HL-60/S4 (cell line): ENCODE measurements around the gene SLC7A5.
"Not testable (repeated sequence)": the region's sequence is repeated elsewhere in the genome, so short reads cannot be mapped to it uniquely, and the experiment has no call there.

ENCODE experiments used
- in situ Hi-C: fragments of 300-500 bp; cut with MboI; formaldehyde crosslinking; loops from 2 replicates; pipeline ENCODE4 v1.14.3; 2022; ENCODE audit warnings: low sequenced_read_pairs

SLC7A5 gene

DNA sequence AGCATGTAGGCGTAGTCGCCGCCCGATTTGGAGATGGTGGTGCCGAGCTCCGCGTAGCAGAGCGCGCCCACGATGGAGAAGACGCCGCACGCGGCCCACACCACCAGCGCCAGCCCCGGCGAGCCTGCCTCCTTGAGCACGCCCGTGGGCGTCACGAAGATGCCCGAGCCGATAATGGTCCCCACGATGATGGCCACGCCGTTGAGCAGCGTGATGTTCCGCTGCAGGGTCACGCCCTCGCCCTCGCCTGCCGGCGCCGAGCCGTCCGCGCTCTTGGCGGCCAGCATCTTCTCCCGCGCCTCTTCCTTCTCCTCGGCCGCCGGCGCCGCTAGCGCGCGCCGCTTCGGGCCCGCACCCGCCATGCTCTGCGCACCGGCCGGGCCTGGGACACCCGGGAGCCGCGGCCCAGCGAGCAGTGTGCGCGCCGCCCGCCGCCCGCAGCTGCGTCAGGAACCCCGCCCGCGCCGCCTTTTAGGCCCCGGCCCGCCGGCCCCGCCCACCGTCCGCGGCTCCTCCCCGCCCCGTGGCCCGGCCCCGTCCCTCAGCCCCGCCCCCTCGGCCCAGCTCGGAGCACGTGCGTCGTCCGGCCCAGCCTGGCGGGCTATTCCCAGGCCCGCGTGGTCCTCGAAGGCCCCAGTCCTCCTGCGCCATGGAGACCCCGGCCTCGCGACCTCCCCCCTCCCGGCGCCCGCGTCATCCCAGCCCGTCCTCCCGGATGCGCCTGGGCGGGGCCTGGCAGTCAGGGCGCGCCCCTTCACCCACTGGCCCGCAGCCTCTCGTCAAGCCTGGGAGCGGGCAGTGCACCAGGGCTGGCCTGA lies at the start of gene SLC7A5:
SLC7A5 (minus strand) TSS at position 447 of the 818 bp plus-strand sequence; CDS start at position 362, 85 bp downstream.
- in situ Hi-C loops, result not testable (repeated sequence)

DNA sequence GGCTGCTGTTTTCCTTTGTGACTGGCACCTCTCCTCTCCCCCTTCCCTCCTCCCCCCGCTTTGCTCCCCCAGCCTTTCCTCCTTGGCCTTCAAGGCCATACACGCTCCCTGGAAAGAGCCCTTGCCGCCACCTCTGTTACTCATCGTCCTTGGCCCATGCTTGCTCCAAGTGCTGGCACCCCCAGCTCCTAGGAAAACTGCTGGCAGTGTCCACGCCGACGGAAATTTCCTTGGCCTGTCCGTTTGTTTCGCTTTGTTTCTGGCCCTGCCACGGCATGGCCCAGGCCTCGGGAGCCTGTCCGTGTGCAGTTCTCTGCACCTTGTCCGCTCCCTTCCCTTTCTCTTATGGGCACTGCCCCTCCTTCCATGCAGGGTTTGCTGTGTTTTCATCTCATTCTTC lies 49.0 kb upstream of the SLC7A5 start:
- in situ Hi-C loops, result no loop called here

DNA sequence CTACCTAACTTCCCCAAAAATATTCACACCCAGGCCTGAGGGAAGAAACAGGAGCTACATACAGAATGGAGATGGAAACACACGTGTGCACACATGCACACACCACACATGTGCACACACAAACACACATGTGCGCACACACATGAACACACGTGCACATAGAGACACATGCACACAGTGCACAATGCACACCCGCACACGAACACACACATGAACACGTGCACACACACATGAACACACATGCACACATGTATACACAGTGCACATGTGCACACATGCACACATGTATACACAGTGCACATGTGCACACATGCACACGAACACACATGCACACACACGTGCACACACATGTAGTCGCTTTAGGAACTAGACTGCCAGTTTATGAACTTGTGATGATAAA lies 48.2 kb upstream of the SLC7A5 start:
- in situ Hi-C loops, result no loop called here

DNA sequence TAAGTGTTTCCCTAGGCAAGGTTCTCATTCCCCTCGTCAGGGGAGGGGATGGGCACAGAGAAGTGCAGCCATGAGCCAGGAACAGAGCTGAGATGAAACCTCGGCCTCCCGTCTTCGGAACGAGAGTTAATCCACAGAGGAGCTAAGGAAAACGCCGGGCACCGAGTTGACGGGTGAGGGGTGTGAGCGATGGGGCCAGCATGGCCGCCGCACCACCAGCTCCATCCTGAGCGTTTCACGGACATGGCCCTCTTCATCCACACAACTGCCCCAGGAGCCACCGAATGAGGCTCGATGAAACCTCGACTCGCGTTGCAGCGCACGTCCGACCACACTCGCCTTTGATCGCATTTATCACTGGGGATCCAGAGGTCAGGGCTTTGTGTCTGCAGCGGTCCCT lies 45.5 kb upstream of the SLC7A5 start:
- in situ Hi-C loops, result no loop called here

DNA sequence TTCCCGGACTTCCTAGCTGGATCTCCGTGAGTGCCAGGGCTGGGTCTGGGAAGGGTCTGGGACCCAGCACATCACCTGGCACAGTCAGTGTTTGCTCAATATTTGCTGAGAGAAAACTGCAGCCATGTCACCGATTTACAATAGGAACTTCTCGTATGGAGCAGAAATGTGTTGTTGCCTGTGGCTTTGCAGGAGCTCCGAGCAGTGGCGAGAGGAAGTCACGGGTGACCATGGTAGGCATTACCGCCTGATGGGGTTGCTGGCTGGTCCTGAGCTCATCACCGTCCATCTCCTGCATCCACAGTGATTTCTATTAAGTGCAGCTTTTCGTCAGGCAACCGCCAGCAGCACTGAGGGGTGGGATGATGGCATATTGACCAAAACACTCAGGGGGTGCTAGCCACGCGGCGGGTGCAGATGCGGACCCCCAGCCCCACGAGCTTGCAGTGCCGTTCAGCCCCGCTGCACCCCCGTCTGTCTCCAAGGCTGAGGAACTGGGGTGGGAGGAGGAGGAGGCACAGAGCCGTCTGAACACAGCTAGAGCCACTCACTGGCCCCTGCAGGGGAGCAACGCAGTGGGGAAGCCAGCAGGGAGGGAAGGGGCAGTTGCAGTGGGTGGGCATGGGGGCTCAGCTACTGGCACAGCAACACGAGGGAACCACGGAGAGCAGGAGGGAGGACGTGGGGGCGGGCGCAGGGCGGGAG lies 44.9 kb upstream of the SLC7A5 start:
- in situ Hi-C loops, result not testable (repeated sequence)

DNA sequence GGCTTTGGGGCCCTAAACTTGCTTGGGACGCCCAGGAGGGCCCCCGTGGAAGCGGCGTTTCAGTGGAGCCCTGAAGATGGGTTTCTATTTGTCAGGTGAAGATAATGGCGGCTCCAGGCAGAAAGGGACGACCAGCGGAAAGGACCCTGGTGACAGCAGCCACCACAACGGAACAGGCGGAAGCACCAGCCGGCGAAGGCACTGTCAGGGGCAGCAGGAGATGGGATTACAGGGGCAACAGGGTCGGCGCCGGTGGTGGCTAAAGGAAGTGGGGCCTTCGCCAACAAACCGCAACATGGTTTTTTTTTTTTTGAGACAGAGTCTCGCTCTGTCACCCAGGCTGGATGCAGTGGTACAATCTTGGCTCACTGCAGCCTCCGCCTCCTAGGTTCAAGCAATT lies 43.4 kb upstream of the SLC7A5 start:
- in situ Hi-C loops, result not testable (repeated sequence)

DNA sequence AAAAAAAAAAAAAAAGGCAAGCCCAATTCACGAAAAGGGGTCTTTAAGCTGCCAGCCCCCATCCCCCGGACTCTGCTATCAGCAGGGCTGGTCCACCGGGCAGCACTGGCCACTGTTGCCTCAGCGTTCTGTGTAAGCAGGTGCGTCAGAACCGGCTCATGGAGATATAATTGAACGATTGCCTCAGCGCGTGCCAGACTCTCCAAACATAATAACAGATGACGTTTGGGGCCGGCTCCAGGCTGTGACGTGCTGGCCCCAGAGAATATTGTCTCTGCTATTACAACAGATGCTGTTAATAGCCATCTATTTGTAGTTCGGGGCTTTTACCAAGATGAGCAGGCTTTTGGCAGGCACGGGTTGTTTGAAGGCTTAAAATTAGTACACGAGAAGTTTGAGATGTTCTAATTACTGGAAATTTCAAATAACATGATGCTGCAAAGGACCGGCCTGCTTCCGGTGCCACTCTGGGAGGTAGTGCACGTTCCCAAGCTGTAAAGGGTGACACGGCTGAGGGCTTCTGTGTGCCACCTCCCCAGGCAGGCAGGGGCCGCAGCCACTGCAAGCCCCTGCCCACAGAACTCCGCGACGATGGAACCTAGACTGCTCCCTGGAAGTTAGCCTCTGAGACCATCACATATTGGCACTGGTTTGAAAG lies 41.9 kb upstream of the SLC7A5 start:
- in situ Hi-C loops, result not testable (repeated sequence)

DNA sequence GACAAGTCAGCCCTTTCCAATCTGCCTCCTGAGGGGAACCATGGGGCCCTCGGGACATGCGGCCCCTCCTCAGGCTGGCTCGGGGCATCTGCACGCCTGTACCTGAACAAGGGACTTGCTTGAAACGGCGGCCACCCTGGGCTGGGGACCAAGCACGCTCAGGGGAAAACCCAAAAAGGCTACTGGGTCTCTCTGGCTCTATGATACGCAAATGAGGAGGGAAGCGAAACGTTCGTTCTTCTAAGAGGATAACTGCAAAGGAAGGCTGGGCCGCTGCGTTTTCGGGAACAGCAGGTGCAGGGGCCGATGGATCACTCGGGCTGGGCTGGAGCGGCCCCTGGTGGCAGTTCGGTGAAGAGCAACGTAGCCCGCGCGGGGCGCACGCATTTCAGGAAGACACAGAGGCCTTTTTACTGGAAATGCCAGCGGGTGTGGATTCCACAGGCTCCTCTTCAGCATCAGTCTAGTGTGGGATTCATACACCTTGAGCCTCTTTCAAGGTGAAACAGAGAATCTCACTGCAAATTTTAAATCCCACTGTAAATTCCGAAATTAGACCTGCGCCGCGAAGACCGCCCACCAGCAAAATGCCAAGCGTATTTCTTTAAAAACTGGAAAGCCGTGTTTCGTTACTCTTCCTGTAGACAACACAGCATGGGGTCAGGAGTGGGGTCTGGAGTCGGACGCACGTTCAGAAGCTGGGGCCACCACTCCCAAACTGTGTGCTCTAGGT lies 40.1 kb upstream of the SLC7A5 start:
- in situ Hi-C loops, result not testable (repeated sequence)

DNA sequence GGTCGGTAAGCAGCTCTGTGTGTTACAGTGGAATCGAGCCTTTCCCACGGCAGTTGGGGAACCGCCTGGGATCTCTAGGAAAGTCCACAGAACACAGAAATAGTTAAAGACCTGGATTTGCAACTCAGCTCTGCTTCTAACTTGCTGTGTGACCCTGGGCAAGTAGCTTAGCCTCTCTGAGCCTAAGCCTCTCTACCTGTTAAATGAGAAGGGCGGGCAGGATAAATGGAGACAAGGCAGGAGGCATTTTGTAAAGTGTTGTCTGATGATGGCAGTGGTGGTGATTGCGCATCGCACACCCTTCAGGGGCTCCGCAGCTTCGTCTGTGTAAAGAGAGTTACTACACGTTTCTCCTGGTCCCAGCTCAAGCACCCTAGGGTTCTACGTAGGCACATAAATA lies 38.8 kb upstream of the SLC7A5 start:
- in situ Hi-C loops, result not testable (repeated sequence)

DNA sequence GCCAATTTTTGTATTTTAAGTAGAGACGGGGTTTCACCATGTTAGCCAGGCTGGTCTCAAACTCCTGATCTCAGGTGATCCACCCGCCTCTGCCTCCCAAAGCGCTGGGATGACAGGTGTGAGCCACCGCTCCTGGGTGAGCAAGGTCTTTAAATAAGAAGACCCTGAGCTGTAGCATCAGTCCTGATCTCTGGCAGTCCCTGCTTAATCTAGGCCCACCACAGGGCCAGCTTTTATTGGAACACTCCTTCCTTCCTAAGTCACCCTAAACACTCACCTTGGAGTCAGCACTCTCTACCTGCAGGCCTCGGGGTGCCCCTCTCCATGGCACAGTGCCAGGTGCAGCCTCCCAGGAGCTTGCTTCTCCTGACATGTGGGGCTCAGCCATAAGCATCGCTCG lies 36.2 kb upstream of the SLC7A5 start:
- in situ Hi-C loops, result not testable (repeated sequence)

DNA sequence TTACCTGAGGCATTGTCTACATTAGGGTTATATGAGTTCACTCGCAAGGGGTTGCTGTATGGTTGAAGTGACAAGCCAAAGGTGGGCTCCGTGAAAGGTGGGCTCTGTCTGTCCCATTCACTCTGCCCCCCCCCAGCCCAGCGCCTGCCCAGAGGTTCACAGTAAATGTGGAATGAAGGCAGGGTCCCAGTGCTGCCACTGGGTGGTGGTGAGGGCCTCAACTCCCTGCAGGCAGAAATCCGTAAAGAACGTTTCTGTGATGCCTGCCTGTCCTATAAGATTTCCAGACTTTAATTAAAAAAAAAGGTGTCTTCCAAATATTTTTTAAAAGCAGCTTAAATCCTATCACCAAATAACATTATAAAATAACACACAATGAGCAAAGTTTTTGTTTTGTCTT lies 35.7 kb upstream of the SLC7A5 start:
- in situ Hi-C loops, result not testable (repeated sequence)

DNA sequence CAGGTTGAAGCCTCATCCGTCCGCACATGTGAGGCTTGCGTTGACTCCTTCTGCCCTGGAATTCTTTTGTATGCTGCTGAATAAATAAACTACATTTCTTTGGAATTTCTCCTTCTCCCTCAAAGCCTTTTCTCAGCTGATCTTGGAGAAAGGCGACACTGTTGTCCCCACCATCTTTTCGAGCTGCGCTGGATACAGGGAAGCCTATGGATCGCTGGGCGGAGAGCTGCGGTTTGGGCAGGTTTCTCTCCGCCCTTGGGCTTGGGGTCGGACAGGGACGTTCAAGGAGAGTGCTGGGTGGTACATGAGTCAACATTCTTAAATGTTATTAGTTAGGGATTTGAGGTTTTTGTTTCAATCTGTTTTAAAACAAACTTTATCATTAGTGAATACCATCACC lies 31.2 kb upstream of the SLC7A5 start:
- in situ Hi-C loops, result not testable (repeated sequence)

DNA sequence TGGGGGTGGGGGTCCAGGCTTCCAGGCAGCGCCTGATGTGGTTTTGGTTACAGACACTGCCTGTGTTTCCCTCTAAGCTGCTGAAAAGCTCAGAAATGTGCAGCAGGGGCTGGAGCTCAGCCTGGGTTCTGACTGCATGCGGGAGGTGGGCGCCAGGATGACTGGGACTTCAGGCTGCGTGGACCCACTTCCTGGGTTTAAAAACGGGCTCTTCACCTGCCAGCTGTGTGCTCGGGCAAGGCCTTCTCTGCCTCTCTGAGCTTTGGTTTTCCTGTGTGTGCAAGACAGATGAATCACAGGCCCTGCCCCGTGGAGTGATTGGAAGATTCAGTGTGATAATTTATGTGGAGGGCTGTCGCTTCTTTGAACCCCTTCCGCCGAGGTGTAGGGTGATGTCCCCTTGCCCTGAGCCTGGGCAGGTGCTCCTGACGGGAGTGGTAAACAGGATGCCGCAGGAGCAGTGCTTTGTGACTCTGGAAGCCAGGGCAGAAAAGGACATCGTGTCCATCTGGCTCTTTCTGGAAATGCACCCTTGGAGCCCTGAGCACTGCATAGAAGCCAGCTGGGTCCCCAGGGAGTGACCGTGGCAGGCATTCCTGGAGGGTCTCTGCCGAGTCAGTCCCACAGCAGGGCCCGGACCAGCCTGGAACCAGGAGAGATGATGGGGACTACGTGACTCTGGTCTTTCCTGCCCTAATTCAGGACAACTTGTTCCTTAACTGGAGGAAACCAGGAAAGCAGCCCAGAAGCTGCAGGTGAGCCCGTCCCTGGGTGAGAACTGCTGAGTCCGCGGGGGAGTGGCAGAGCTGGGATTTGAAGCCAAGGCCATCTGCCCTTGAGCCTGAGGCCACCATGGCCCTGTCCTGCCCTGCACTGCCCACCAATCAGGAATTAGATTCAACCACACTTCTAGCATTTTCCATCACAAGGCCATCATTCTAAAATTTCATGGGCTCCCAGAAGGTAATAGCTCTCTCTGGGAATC lies 28.5 kb upstream of the SLC7A5 start:
- in situ Hi-C loops, result no loop called here

DNA sequence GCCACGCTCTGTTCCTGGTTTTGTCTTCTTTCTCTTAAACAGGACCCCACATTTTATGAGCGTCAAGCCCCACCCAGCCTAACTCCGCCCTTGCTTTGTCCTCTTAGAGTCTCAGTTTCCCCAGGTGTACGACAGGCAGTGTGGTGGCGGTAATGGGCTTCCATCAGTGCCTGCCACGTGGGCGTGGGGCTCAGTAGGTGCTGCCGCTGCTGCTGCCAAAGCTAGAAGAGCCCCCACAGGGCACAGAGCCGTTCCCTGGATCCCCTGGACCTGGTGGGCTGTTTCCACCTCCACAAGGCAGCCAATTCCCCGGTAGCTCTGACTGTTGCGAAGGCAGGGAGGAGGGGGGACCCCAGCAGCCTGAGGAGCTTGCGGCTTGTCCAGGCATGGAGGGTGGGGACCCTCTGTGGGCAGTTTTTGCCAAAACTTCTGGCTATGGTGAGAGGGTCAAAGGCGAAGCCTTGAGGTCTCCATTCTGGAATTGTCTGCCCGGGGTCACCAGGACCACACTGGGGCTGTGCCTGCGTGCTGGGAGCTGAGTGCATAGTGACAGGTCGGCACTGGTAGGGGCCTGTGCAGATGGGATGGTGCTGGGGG lies 27.7 kb upstream of the SLC7A5 start:
- in situ Hi-C loops, result not testable (repeated sequence)

DNA sequence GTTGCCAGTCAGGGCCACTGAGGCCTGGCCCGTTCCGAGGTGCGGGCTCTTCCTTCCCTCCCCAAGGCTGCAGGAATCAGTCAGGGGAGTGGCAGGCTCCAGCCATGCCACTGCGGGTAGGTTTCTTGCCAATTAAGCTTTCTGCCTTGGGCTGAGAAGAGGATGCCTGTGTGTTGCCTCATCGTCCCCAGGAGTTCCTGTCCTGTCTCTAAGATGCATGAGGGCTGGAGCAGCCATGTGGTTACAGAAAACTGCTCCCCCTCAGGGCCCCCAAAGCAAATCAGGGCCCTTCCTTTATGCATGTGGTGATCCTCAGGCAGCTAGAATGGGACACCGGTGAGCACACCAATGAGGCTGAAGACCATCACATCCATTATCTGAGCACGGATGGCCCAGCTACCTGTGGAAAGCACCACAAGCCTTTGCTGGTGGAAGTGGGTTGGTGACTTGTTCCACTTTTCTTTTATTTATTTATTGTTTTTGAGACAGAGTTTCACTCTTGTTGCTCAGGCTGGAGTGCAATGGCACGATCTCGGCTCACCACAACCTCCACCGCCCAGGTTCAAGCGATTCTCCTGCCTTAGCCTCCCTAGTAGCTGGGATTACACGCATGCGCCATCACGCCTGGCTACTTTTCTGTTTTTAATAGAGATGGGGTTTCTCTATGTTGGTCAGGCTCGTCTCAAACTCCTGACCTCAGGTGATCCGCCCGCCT lies 27.0 kb upstream of the SLC7A5 start:
- in situ Hi-C loops, result not testable (repeated sequence)

DNA sequence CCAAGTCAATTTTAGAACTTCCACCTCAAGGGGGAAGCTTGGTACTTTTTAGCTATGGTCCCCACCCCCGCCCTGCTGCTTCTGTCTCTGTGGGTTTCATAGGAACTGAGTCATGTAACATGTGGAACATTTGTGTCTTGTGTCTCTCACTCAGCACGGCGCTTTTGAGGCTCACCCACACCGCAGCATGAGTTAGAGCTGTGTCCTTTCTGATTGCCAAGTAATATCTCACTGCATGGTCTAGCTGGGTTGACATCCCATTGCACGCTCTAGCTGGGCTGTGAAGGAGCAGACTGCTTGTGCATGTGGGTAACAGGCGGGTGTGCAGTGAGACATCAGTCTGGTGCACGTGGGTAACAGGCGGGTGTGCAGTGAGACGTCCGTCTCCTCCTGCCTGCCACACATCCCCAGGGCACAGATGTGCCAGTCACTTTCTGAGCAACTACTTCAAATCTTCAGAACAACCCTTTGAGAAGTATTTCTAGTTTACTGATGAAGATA lies 26.4 kb upstream of the SLC7A5 start:
- in situ Hi-C loops, result no loop called here

DNA sequence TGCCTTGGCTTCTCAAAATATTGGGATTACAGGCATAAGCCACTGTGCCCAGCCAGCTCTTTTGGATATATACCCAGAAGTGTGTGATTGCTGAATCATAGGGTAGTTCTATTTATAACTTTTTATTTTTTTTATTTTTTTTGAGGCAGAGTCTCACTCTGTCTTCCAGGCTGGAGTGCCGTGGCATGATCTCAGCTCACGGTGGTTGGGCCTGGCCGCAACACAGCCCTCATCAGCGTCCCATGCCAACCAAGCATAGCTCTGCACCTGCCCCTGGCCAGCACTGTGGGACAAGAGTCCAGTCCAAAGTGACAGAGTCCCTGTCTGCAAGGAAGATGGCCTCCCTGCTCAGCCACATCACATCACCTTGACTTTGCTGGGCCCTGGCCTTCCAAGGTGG lies 24.7 kb upstream of the SLC7A5 start:
- in situ Hi-C loops, result not testable (repeated sequence)

DNA sequence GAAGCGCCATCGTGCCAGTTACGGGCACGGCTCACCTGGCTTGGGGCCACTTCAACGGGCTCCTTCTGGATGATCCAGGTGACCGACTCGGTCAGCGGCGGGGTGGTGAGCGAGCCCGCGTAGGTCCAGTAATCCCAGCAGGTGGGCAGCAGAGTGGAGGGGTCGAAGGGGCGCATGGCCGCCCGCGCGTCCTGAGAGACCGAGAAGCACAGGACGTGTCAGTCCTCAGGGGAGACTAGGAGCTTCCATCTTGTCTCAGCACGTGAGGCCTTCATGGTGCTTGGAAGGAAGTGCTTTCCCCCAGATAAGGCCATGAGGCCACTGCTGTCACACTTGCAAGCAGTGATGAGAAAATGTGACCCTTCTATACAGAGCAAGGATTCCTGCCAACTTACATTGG lies 22.5 kb upstream of the SLC7A5 start:
- in situ Hi-C loops, result no loop called here

DNA sequence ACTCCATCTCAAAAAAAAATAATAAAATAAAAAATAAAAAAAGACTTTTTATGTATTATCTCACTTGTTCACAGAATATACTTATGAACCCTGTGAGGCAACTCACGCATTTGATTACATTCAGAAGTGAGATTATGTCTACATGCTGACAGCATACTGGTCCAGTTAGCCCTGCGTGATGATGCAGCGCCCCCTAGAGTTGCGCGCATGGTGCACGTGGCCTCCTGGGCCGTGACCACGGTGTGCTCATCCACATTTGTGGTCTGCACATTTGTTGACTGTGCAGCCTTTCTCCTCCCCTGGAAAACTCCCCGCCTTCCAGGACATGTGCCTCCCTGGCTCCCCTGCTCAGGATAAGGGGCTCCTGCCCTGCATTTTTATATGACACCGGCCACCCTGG lies 20.5 kb upstream of the SLC7A5 start:
- in situ Hi-C loops, result not testable (repeated sequence)
